ENCODE results near the gene LVRN.

The LVRN gene

GRCh38 chr5:115995351-115995750 is 33.1 kb downstream of the LVRN start:
- TF ChIP-seq CTCF (IDR thresholded peaks at IDR 0.05; ENCODE audit: control insufficient read depth, extremely low read depth, insufficient read depth): no peak
- DNase-seq (ENCODE audit: low read depth): no peak
- no peak overlapping the region for H3K4me3 ChIP-seq (ENCODE audit: low read depth, low read length)

- DNase-seq (ENCODE audit: low read depth): peak; percentile 25
- no peak for TF ChIP-seq CTCF (IDR thresholded peaks at IDR 0.05; ENCODE audit: control insufficient read depth, extremely low read depth, insufficient read depth)
- H3K4me3 ChIP-seq (ENCODE audit: low read depth, low read length): no peak overlapping the region
Observed at GRCh38 chr5:116002116-116002906, 40.0 kb downstream of the LVRN start.

- TF ChIP-seq CTCF (IDR thresholded peaks at IDR 0.05; ENCODE audit: control insufficient read depth, extremely low read depth, insufficient read depth): no peak
- DNase-seq (ENCODE audit: low read depth): no peak
- no peak overlapping the region for H3K4me3 ChIP-seq (ENCODE audit: low read depth, low read length)
Observed at GRCh38 chr5:116004248-116004647, 42.0 kb downstream of the LVRN start.

GRCh38 chr5:116009806-116010205 is 47.5 kb downstream of the LVRN start:
- no peak for DNase-seq (ENCODE audit: low read depth)
- TF ChIP-seq CTCF (IDR thresholded peaks at IDR 0.05; ENCODE audit: control insufficient read depth, extremely low read depth, insufficient read depth): no peak
- H3K4me3 ChIP-seq (ENCODE audit: low read depth, low read length): no peak overlapping the region

GRCh38 chr5:116011046-116011445 is 48.8 kb downstream of the LVRN start:
- H3K4me3 ChIP-seq (ENCODE audit: low read depth, low read length): no peak overlapping the region
- TF ChIP-seq CTCF (IDR thresholded peaks at IDR 0.05; ENCODE audit: control insufficient read depth, extremely low read depth, insufficient read depth): no peak
- no peak for DNase-seq (ENCODE audit: low read depth)

GRCh38 chr5:116013207-116013785 is 51.0 kb downstream of the LVRN start:
- TF ChIP-seq CTCF (IDR thresholded peaks at IDR 0.05; ENCODE audit: control insufficient read depth, extremely low read depth, insufficient read depth): no peak
- DNase-seq (ENCODE audit: low read depth): no peak
- H3K4me3 ChIP-seq (ENCODE audit: low read depth, low read length): no peak overlapping the region
